NCI-H1694 treated with DMSO at 0.1 percent for 48 hours (cell line): ENCODE results near the gene PLA2G4D.
A peak's percentile ranks its signal among the peaks of the same experiment; 100 is the strongest.

Experiments used
- DNase-seq: peaks from one replicate; lab custom pipeline; 2025; lab: John Stamatoyannopoulos, UW

Gene PLA2G4D

GRCh38 chr15:42070976-42071350 is 23.4 kb downstream of the PLA2G4D start:
- no peak for DNase-seq

- DNase-seq = no peak
Measured at GRCh38 chr15:42070279-42070975, 23.9 kb downstream of the PLA2G4D start.

GRCh38 chr15:42069496-42070278 is 24.7 kb downstream of the PLA2G4D start:
- DNase-seq = no peak

- no peak for DNase-seq
Measured at GRCh38 chr15:42069025-42069424, 25.3 kb downstream of the PLA2G4D start.

- DNase-seq = no peak
Measured at GRCh38 chr15:42068601-42069000, 25.8 kb downstream of the PLA2G4D start.

GRCh38 chr15:42066764-42067415 is 27.5 kb downstream of the PLA2G4D start:
- no peak for DNase-seq

- DNase-seq = no peak
Measured at GRCh38 chr15:42065468-42065867, 28.9 kb downstream of the PLA2G4D start.

GRCh38 chr15:42065033-42065432 is 29.3 kb downstream of the PLA2G4D start:
- DNase-seq = no peak

GRCh38 chr15:42064271-42064670 is 30.1 kb downstream of the PLA2G4D start:
- DNase-seq = no peak

- DNase-seq = no peak
Measured at GRCh38 chr15:42063122-42063848, 31.1 kb downstream of the PLA2G4D start.

GRCh38 chr15:42062284-42062806 is 32.0 kb downstream of the PLA2G4D start:
- no peak for DNase-seq

GRCh38 chr15:42060797-42061196 is 33.6 kb downstream of the PLA2G4D start:
- DNase-seq = no peak

GRCh38 chr15:42060477-42060763 is 33.9 kb downstream of the PLA2G4D start:
- DNase-seq = no peak

GRCh38 chr15:42059661-42060476 is 34.5 kb downstream of the PLA2G4D start:
- peak; percentile 19 for DNase-seq

- DNase-seq = no peak
Measured at GRCh38 chr15:42058791-42059190, 35.6 kb downstream of the PLA2G4D start.

- no peak for DNase-seq
Measured at GRCh38 chr15:42057799-42058646, 36.3 kb downstream of the PLA2G4D start.

- peak; percentile 31 for DNase-seq
Measured at GRCh38 chr15:42056934-42057798, 37.2 kb downstream of the PLA2G4D start.

GRCh38 chr15:42053914-42054313 is 40.4 kb downstream of the PLA2G4D start:
- DNase-seq = no peak

GRCh38 chr15:42053010-42053409 is 41.4 kb downstream of the PLA2G4D start:
- no peak for DNase-seq
